ENCODE measurements around the gene ATL3.
"Not testable (repeated sequence)": the region's sequence is repeated elsewhere in the genome, so short reads cannot be mapped to it uniquely, and the experiment has no call there.

Gene ATL3, protein sequence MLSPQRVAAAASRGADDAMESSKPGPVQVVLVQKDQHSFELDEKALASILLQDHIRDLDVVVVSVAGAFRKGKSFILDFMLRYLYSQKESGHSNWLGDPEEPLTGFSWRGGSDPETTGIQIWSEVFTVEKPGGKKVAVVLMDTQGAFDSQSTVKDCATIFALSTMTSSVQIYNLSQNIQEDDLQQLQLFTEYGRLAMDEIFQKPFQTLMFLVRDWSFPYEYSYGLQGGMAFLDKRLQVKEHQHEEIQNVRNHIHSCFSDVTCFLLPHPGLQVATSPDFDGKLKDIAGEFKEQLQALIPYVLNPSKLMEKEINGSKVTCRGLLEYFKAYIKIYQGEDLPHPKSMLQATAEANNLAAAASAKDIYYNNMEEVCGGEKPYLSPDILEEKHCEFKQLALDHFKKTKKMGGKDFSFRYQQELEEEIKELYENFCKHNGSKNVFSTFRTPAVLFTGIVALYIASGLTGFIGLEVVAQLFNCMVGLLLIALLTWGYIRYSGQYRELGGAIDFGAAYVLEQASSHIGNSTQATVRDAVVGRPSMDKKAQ

DNA sequence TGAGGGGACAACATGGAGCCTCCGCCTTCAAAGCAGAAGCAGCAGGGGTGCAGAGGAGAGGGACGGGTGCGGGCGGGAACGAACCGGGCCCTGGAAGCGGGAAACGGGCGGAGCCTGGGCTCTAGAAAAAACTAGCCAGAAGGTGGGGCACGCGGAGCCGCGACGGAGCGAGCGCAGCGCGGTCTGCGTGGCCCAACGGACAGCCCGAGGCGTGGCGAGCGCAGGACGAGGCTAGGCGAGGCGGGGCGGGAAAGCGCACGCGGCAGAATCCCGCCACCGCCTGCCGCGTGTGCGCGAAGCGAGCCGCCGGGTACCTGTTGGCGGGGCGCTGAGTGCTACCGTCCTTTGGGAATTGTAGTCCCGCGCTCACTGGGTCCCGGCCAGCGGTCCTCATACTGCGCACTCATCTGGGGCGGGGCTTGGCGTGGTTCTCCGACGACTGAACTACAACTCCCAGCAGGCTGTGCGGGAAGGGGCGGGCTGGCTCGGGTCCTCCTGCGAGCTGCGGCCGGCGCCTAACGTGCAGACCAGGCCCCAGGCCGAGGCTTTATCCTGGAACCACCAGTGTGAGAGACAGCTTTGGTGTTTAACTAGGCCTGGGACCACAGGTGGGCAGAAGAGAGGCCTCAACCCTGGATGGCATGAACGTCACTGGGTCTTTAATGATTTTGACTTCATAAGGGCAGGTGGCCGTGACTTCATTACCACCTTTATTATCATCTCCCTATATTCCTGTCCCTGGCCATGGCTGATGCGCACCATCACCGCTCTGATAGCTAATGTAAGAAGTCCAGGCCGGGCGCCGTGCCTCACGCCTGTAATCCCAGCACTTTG, at the start of gene ATL3:
Gene ATL3, minus strand, starts transcription at position 55 of the 834 bp plus-strand sequence. Its CDS starts 41 bp downstream, at position 14.
- peak; percentile 97 for DNase-seq

DNA sequence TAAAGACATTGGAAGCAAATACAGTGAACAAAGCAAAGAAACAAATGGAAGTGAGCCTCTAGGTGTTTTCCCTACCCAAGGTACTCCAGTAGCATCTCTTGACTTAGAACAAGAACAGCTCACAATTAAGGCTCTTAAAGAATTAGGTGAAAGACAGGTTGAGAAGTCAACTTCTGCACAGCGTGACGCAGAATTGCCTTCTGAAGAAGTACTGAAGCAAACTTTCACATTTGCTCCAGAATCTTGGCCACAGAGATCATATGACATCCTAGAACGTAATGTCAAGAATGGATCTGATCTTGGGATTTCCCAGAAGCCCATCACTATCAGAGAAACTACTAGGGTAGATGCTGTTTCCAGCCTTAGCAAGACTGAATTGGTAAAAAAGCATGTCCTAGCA, 49.4 kb upstream of the ATL3 start:
- DNase-seq, result no peak

DNA sequence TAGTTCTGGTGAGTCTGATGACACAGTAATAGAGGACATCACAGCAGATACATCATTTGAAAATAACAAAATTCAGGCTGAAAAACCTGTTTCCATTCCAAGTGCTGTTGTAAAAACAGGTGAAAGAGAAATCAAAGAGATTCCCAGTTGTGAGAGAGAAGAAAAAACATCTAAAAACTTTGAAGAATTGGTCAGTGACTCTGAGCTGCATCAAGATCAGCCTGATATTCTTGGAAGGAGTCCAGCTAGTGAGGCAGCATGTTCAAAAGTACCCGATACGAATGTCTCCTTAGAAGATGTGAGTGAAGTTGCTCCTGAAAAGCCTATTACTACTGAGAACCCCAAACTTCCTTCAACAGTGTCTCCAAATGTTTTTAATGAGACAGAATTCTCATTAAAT, 48.8 kb upstream of the ATL3 start:
- DNase-seq, result no peak

DNA sequence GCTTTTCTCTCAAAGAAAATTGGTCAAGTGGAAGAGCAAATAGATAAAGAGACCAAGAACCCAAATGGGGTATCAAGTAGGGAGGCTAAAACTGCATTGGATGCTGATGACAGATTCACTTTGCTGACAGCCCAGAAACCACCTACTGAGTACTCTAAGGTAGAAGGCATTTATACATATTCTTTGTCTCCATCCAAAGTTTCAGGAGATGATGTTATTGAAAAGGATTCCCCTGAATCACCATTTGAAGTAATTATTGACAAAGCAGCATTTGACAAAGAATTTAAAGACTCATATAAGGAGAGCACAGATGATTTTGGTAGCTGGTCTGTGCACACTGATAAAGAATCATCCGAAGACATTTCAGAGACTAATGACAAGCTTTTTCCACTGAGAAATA, 47.8 kb upstream of the ATL3 start:
- DNase-seq, result no peak

DNA sequence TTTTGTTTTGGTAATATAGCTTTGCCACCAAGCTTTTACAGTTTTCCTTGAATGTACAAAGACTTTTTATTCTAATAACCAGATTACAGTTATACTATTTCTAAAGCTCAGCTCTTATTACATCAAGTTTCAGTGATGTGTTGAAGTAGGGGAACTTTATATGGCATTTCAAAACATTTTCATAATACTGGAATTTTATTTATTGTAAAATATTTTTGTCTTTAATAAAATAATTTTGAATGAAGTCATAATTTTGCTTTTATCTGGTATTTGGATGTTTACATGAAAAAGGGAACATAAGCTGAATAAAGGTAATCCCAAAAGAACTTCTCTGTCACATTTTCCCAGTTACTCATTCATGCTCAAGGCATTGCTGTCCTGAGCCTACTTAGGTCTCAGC, 44.9 kb upstream of the ATL3 start:
- DNase-seq, result no peak

DNA sequence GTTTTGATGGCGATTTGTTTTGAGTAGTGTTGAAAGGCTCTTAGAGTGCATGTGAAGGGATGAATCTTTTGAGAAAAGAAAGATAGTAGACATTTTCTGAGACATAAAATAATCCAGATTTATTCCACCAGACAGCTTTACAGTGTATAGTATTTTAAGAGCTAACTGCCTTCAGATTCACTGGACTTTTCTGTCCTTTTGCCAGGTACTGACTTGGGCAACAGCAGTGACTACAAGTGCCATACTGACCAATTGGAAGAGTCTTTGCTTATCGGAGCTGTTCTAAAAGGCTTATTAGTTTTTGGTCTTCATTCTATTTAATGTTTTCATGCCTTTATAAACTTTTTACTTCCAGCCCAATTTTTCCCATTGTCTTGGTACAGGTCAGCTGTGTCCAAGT, 42.6 kb upstream of the ATL3 start:
- DNase-seq, result no peak

DNA sequence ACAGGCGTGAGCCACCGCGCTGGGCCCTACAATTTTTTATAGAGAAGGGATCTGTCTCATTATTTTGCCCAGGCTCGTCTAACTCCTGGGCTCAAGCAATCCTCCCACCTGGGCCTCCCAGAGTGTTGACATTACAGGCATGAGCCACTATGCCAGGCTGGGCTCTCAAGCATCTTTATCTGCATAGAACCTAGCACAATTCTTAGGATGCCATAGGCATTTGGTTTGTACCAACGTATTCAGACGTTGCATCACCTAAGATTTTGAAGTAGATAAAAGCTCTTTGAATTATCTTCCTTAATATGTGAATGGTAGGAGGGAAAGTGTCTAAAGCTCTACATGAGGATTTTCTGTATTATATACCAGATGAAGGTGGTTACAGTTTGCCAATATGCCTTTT, 40.7 kb upstream of the ATL3 start:
- no peak for DNase-seq

DNA sequence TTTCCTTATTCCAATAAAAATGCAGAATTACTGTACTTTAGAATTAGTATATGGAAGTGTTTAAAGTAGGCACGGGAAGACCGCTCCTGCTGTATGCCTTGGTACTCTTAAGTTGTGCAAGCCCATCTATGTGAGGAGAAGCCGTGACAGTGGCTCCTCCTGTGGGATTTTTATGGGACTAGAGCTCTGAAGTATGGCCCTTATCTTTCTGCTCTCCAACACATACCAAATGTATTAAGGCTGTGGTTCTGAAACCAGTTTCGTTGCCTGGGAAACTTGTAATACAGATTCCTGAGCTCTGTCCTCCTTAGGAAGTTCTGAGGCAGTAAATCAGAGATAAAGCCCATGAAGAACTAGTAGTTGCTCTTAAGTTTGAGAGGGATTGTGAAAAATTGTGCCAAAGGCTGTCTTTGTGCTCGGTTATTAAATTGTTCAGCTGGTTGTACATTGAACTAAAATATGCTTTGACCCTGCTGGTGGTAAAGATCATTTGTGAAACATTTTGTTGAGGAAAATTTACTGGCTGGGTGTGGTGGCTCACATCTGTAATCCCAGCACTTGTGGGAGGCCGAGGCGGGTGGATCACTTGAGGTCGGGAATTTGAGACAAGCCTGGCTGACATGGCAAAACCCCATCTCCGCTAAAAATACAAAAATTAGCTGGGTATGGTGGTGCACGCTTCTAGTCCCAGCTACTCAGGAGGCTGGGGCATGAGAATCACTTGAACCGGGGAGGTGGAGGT, 39.5 kb upstream of the ATL3 start:
- no peak for DNase-seq

DNA sequence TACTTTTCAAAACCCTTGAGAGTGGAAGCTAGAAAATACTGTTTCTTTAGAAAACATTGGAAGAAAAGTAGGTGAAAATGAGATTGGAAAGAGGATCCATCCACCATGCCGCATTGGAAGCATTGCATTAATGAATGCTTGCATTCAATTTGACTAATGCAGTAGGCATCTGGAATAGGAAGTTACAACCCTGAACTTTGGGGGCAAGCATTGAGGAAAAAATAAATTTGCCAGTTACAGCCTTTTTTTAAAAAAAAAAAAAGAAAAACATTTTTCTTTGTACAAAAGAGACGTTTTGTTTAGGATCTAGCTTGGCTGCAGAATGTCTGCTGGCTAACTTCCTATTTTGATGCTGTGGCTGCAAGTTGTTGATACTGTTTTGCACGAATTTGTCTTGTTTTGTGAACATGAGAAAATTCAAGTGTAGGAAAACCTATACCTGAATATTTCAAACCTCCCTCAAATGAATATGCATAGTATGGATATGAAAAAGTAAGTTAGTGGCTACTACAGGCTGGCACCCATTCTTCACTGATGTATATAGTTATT, 38.2 kb upstream of the ATL3 start:
- DNase-seq, result no peak

DNA sequence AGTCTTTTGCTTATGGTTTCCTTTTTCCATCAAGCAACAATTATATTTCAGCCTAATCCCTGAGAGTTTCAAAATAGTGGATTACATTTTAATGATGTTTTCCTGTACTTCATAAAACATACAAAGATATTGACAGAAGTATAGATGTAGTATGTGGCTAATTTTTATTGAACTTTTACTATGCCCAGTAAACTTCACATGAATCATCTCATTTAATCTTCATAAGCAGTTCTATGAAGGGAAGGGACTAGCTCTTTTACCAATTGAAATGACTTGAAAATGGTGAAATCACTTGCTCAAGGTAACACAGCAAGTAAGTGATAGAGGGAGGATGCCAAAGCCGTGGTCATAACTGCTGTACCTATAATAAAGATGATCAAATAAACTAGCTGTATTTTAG, 37.6 kb upstream of the ATL3 start:
- no peak for DNase-seq

DNA sequence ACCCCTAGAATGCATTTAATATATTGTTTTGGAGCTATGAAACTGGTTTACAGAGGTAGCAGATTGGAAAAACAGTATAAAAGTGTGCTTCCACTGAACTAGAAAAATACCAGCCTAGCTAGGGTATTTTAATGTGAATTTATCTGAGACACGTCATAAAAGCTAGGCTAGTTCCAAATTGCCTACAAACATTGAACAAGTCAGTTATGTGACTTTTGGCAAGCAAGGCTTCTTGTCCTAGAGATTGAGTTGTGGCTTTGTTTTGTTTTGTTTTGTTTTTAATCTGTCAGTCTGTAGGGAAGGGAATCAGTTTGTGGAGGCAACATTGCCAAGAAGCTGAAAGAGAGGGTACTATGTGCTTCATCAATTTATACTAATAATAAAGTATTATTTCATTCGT, 34.4 kb upstream of the ATL3 start:
- DNase-seq, result no peak

DNA sequence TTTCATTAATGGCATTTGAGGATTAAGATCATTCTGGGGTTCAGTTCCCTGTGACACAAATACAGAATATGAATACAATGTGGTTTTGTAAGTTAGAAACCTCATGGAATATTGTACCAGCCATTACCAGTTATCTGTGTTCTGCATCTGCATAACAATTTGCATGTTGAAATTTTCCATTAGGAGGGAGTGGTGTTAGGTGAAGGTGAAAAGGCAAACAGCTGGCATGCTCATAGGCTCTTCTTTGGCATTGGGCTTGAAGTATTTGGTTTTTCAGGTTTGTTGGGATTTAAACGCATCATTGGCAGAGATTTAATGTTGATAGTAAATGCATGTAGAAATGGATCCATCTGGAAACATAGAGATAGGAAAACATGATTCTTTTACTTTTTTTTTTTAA, 28.7 kb upstream of the ATL3 start:
- no peak for DNase-seq

DNA sequence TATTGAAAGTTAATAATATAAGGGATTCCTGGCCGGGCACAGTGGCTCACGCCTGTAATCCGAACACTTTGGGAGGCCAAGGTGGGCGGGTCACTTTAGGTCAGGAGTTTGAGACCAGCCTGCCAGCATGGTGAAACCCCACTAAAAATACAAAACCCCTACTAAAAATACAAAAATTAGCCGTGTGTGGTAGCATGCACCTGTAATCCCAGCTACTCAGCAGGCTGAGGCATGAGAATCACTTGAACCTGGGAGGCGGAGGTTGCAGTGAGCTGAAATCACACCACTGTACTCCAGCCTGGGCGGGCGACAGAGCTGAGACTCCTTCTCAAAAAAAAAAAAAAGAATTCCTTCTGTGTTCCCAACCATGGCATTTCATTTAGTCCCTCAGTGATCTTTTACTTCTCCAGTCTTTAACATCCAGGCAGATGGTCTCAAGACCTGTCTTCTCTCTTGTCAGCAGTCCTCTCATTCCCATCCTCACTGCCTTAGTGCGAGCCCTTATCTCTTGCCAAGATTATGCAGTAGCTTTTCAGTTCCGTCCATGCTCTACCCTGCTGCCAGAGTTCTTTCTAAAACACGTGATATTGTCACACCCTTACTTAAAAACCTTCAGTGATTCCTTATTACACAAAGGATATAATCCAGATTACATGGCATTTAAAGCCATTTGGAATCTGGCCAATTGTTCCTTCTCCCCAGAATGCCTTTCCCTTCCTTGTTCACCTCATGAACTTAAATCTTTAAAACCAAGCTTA, 28.0 kb upstream of the ATL3 start:
- DNase-seq, result no peak

DNA sequence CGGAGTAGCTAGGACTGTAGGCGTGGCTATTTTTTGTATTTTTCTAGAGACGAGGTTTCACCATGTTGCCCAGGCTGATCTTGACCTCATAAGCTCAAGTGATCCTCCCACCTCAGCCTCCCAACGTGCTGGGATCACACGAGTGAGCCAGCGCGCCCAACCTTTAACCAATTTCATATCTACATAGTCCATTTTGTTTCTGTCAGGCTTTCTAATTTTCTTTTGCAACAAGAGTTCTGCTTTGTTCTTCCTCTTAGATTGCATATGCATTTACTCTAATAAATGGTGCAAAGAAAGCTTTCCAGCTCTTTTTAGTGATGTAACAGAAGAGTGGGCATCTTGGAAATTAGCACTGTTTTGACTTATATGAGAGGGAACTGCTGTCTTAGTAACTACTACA, 23.4 kb upstream of the ATL3 start:
- DNase-seq, result no peak

DNA sequence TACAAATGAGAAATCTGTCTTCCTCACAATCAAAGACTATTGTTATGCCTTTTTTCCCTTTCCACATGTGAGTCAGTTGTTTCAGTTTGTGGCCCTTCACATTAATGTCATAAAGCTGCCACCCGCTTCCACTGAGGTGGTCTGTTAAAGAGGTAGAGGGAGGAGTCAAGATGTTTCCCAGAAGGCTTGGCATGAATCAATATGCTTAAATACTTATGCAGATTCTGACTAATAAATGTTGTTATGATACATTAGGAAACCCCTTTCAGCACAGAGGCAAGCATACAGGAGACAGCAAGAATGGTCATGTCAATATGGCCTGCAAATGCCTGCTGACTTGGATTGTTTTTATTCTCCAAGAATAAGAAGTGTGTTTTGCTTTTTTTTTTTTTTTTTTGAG, 16.7 kb upstream of the ATL3 start:
- DNase-seq, result peak; percentile 38

DNA sequence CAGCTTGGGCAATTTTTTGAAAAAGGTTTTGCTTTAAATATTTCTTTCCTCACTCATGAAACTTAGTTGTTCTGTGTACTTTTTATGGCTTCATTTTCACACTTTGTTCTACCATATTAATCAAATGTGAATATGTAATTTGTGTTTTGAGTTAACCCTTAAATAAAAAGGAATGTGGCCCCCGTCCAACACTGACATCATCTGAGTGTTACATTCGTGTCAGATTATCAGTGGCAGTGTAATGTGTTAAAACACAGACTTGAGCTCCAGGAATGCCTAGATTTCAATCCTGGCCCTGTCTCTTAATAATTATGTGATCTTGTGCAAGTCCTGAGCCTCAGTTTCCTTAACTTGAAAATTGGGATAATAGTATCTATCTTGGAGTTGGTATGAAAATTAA, 15.8 kb upstream of the ATL3 start:
- no peak for DNase-seq

DNA sequence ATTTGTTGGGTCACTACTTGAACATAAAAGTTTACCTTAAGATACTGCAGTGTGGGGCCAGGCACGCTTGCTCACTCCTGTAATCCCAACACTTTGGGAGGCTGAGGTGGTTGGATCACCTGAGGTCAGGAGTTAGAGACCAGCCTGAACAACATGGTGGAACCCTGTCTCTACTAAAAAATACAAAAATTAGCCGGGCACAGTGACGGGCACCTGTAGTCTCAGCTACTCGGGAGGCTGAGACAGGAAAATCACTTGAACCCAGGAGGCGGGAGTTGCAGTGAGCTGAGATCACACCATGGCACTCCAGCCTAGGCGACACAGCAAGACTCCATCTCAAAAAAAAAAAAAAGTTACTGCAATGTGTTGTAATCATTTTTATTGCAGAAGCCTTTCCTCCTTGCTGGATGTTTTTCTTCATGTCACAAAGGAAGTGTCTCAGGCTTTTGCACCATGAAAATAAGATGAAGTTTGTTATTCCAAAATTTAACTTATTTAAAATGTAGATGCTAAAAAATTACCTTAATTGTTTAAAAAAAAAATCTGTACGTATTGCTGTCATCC, 14.1 kb upstream of the ATL3 start:
- not testable (repeated sequence) for DNase-seq

DNA sequence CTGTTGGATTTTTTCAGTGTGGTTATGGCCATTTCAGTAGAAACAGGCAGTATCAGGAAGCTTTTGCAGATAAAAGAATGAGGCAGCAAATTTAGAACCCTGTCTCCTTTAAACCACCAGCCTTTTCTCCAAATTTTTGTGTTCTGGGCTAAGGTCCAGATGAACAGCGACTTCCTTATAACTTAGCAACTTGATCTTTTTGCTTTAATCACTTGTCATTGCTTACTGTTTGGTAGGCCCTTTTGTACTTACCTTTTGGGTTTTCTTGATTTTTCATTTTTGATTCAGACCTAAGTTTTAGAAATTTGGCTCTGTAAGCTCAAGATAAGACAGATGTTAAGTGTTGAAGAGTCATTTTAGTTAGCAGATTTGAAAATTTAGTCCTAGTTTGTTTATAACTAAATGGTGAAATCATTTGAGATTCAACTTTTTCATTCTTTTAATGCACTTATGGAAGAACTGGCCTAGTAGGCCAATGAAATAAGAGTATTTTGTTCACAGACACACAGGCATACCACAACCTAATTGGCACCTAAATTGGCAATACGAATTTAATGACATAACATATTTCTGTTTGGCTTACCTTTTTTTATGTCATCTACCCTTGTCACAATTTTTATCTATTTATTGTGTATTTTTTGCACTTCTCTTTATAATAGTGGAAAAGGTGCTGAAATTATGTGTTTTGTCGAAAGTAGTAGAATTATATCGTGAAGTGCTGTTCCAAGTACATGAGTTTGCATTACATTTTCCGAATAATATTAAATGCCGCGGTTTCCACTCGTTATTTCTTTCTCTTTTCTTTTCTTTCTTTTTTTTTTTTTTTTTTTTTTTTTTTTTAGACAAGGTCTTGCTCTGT, 12.2 kb upstream of the ATL3 start:
- no peak for DNase-seq

DNA sequence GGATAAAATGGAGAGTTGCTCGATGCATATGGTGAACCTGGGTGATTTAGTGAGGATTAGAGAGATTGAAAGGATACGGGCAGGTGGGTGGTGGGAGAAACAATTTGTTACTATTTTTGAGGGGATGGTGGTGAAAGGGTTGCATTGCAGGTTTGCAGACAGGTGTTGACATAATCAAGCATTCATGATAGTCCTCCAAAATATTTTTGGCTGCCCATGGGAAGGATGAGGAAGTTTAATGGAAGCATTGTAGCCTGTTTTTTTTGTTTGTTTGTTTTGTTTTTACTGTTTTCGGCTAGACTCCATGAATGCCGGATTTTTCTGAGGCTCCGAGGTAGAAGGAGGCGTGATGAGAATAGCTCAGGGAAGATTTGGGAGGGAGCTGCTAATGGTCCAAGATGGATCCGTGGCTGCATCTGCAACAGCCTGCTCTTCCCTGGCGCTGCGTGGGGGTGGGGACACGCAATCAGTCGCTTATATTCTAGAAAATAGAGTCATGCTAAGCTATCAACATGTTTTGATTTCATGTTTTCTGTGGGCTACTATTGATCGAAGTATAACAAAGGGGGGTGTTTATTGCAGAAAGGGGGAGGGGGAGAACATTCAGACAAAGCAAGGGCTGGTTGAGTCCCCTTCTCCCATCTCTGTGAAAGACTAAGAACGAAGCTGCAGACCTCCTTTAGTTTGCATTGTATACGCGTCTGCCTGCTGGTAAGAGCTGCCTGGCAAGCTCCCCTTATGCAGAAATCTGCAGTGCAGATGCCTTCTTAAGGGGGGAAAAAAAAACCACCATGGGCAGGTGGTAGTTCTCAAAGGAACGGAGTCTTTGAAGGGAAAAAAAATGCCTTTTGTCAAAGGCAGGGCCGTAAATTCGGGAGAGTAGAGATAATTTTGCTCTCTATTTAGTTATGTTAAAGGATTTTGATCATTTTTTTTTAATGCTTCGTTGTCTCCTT, 11.2 kb upstream of the ATL3 start:
- peak; percentile 20 for DNase-seq

Measured in activated naive CD4-positive, alpha-beta T cell treated with anti-CD3 and anti-CD28 coated beads, Interleukin-2, amount 50 U/mL, for 16 hours (primary cell).